Measurements from ENCODE around the gene STAT3.

The STAT3 gene

GRCh38 chr17:42283241-42284023 lies 104.8 kb downstream of the STAT3 start:
- in situ Hi-C loops (cut with HindIII; ENCODE audit: low sequenced_read_pairs): no loop called here

DNA sequence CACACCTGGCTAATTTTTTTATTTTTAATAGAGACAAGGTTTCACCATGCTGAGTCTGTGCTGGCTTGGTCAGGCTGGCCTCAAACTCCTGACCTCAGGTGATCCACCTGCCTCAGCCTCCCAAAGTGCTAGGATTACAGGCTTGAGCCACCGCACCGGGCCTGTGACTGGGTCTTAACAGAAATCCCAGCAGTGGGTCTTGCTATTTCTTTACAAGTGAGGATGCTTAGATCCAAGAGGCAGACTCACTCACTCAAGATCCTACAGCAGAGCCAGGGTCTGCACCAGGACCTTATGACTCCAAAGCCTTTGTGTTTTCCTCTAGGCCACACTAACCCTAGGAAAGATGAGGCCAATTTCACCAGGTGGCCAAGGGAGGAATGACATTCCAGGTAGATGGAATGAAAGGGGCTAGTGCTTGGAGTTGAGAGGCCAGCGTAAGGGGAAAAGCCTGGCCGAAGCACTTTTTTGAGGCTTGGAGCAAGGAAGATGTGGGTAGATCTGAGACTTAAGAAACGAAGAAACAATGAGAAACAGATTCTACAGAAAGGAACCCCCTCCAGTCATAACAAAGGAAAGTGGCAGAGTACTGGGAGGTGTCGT lies 105.7 kb downstream of the STAT3 start:
- in situ Hi-C loops (cut with HindIII; ENCODE audit: low sequenced_read_pairs): no loop called here

GRCh38 chr17:42281571-42282096 lies 106.6 kb downstream of the STAT3 start:
- in situ Hi-C loops (cut with HindIII; ENCODE audit: low sequenced_read_pairs): no loop called here

GRCh38 chr17:42279776-42280630 lies 108.2 kb downstream of the STAT3 start:
- in situ Hi-C loops (cut with HindIII; ENCODE audit: low sequenced_read_pairs): no loop called here

GRCh38 chr17:42277342-42277712 lies 110.9 kb downstream of the STAT3 start:
- in situ Hi-C loops (cut with HindIII; ENCODE audit: low sequenced_read_pairs): no loop called here

- in situ Hi-C loops (cut with HindIII; ENCODE audit: low sequenced_read_pairs): no loop called here
These were observed 111.5 kb downstream of the STAT3 start for GRCh38 chr17:42276609-42277341.

- in situ Hi-C loops (cut with HindIII; ENCODE audit: low sequenced_read_pairs): no loop called here
These were observed 112.0 kb downstream of the STAT3 start, which contains the start of gene STAT5B for GRCh38 chr17:42276359-42276608. Gene STAT5B (minus strand): TSS chr17:42276391. CDS start chr17:42232127, 44,264 bp downstream.

DNA sequence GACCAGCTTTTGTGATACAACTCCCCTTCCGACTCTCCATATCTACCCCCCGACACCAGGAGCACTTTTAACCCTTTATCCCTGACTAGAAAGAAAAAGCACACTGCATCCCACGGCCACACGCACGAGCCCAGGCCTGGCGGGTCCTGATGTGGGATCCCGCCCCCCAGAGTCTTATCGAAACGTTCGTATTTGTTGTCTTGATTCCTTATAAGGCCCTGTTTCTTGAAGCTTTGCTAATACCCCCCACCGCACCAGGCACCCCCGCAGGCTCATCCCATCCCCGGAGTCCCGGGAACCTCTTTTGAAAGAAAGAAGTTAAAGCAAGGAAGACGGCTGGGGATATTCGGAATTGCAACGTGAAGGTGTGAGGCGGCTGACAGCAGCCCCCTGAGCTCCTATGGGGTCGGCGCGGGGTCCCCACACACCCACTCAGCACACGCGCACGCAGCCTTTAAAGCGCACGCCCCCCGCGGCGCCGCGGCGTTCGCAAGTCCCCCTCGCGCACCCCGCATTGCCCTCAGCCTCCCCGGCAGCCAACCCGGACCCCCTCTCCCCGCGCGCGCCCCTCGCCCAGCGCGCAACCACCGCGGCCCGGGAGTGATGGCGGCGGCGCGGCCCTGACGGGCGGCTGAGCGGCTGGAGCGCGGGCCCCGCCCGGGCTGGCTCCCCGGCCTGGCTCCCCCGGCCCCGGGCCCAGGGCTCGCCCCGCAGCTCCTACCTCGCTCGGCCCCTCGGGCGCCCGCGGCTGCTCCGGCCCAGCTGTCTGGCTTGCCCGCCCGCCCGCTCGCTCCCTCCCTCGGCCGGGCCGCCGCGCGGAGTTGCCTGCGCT lies 112.5 kb downstream of the STAT3 start:
- in situ Hi-C loops (cut with HindIII; ENCODE audit: low sequenced_read_pairs): no loop called here

GRCh38 chr17:42274812-42275526 lies 113.3 kb downstream of the STAT3 start:
- in situ Hi-C loops (cut with HindIII; ENCODE audit: low sequenced_read_pairs): no loop called here

DNA sequence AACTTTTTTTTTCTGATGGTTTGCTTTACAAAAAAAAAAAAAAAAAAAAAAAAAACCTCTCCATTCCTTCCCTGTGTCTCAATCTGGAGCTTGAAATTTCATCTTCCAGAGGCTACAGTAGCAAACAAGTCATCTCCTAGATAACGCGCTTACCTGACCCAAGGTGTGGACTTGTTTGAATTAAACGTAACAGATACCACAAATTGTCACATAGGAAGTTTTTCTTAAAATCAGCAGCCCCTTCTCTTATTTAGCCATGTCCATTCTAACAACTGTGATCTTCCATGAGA lies 114.0 kb downstream of the STAT3 start:
- in situ Hi-C loops (cut with HindIII; ENCODE audit: low sequenced_read_pairs): no loop called here

- in situ Hi-C loops (cut with HindIII; ENCODE audit: low sequenced_read_pairs): no loop called here
These were observed 114.6 kb downstream of the STAT3 start for GRCh38 chr17:42273474-42274252.

GRCh38 chr17:42272162-42272907 lies 115.9 kb downstream of the STAT3 start:
- in situ Hi-C loops (cut with HindIII; ENCODE audit: low sequenced_read_pairs): no loop called here

DNA sequence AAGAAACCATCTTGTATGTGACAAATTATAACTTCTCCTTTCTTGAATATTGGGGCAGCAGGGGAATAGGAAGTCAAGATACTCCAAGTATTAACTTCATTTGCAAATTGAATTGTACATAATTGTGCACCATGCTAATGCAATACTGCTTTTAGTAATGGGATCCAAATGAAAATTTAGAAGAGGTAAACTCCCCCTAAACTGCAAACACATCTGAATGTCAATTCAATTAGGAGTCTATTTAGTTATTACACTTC lies 116.5 kb downstream of the STAT3 start:
- in situ Hi-C loops (cut with HindIII; ENCODE audit: low sequenced_read_pairs): no loop called here

GRCh38 chr17:42271006-42271778 lies 117.0 kb downstream of the STAT3 start:
- in situ Hi-C loops (cut with HindIII; ENCODE audit: low sequenced_read_pairs): no loop called here

DNA sequence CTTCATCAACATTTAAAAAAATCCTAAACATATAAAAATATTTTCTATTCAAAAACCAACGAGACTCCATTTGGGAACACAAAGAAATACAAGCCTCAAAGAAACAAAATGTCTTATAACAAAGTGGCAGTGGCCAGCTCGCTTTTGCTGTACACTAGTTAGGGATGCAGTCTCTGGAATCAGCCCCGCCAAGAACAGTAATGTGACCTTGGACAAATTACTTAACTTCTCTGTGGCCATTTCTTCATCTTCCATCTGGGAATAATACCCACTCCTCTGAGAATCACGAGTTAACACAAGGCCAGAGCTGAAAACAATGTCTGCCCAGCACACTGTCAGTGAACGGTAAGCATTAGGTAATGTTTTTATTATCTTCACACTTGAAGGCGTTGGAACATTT lies 117.6 kb downstream of the STAT3 start:
- in situ Hi-C loops (cut with HindIII; ENCODE audit: low sequenced_read_pairs): no loop called here

DNA sequence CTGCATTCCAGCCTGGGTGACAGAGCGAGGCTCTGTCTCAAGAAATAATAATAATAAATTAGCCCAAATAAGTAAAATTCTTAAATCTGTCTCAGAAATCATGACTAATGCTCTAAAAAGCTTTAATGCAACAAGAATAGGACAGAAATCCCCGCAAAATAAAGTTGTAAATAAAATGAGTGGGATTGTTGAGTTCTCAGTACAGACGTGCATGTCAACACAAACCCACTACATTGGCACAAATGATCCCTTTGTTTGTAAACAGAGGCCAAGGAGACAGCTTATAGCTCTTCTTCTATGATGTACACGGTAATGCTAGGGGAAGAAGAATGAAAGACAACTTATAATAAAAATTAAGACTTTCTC lies 118.1 kb downstream of the STAT3 start:
- in situ Hi-C loops (cut with HindIII; ENCODE audit: low sequenced_read_pairs): no loop called here

GRCh38 chr17:42268236-42268635 lies 120.0 kb downstream of the STAT3 start:
- in situ Hi-C loops (cut with HindIII; ENCODE audit: low sequenced_read_pairs): no loop called here

All from DLD1 (cell line).